HG02870 (cell line): ENCODE results near the gene CES3.
A peak's percentile ranks its signal among the peaks of the same experiment; 100 is the strongest.

Experiments
- ATAC-seq: cut with Tn5 transposase; IDR thresholded peaks from one replicate; pipeline ENCODE4 v1.9.1; 2021; ENCODE audit warnings: mild to moderate bottlenecking, moderate library complexity; ENCODE audit not compliant: unreplicated experiment

CES3 gene, protein sequence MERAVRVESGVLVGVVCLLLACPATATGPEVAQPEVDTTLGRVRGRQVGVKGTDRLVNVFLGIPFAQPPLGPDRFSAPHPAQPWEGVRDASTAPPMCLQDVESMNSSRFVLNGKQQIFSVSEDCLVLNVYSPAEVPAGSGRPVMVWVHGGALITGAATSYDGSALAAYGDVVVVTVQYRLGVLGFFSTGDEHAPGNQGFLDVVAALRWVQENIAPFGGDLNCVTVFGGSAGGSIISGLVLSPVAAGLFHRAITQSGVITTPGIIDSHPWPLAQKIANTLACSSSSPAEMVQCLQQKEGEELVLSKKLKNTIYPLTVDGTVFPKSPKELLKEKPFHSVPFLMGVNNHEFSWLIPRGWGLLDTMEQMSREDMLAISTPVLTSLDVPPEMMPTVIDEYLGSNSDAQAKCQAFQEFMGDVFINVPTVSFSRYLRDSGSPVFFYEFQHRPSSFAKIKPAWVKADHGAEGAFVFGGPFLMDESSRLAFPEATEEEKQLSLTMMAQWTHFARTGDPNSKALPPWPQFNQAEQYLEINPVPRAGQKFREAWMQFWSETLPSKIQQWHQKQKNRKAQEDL

DNA sequence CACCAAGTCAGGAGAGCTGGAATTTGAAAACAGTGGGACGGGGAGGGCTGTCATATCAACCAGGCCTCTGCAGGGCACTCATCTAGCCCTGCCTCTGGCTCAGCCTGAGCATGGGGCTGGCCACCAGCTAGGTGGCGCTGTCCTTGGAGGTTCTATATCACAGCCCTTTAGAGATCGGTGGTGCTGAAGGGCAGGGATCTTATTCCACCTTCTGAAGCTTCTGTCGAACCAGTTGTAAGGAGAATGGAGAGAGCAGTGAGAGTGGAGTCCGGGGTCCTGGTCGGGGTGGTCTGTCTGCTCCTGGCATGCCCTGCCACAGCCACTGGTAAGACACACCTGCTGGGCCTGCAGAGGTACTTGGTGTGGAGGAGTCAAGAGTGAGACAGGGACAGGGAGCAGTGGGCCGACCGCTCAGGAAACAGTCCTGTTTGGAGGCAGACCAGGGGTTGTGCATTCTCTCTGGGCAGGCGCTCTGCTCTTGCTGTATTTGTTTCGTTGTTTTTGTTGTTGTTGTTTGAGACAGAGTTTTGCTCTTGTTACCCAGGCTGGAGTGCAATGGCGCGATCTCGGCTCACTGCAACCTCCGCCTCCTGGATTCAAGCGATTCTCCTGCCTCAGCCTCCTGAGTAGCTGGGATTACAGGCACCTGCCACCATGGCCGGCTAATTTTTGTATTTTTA, at the start of gene CES3:
TSS of gene CES3 (plus strand) at position 202 of the 680 bp plus-strand sequence. CDS start at position 244, 42 bp downstream.
- peak; percentile 69 for ATAC-seq

DNA sequence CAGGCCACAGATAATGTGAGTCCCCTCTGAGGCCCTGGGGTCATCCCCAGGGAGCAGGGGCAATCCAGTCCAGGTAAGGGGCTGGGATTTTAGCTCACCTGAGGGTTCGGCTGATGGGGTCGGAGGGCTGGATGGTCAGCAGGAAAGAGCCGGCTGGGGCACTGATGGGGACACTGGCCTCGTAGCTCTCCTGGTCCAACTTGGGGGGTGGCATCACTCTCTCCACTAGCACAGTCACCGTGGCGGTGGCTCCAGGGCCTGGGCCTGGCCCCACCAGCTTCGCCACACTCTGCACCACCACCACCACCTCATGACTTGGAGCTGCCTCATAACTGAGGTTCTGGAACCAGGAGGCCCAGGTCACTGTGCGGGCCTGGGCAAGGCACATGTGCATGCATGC, 49.3 kb upstream of the CES3 start:
- no peak for ATAC-seq

DNA sequence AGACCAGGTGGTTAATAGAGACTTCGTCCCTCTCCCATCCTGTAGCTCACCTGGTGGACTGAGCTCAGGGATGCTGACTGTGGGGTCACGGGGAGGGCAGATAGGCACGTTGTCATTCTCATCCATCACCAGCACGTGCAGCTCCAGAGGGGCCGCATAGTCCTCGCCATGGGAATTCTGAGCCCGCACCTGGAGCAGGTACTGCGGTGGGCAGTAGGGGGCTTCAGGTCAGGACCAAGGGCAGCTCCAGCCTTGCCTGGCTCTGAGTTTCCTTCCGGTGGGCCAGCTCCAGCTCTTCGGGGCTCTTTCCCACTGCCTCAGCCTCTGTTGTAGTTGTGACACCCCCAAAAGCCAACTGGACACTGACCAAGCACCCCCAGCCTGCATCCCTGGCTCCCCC, 48.0 kb upstream of the CES3 start:
- no peak for ATAC-seq

DNA sequence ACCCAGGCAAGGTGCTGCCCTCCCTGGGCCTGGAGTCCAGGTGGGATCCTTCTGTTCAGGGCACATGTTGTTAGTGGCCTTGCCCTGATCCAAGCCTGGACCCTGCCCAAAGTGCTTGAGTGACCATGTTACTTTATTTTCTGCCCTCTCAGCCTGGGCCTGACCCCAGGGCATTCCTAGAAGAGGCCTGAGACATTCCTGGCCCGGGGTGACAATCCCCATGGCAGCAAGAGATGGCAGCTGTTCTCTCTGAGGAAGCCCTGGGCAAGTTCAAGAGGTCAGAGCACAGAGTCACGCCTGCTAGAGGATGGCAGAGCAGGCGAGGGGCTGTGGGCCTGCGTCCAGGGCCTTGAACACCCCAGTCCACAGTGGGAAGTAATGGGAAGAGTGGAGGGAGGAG, 47.4 kb upstream of the CES3 start:
- ATAC-seq, result no peak

DNA sequence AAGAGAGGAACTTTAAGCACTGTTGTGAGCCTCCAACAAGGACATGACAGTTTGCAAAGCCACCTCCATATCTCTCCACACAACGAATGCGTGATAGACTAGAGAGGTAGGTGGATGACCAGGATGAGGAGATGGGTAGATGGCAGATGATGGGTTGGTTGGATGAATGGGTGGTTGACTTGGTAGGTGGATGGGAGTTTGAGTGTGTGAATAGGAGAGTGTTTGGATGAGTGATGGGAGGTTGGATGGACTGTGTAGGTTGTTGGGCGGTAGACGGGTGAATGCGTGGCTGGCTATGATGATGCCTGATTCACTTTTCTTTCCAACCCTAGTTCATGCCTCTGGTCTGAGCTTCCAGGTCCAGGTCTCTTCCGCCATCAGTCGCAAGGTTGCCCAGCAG, 46.5 kb upstream of the CES3 start:
- no peak for ATAC-seq

DNA sequence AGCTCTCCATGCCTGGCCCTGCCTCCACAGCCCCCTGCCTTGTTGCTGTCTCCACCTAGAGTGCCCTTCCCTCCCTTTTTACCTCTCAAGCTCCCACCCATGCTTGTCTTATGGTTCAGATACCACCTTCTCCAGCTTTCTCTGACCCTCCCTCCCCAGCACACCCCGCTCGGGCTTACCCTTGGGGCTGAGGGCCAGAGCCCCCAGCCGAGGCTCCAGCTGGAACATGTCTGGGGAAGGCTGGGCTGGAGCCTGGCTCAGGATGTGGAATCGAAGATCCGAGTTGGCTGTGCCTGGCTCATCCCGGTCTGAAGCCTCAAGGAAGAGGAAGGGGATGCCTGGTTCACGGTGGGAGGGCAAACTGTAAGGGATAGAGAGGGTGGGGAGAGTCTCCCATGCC, 46.0 kb upstream of the CES3 start:
- no peak for ATAC-seq

DNA sequence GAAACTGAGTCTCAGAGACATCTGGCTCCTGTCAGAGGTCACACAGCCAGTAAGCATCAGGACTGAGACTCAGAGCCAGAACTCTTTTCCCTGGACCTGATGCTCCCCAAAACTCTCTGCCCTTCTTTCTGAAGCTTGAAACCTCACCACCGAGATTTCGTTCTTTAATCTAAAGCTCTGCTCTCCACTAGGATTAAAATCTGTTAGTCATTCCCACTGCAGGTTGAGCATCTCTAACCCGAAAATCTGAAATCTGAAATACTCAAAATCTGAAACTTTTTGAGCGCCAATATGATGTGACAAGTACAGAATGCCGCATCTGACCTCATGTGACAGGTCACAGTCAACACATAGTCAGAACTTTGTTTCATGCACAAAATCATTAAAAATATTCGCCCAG, 44.5 kb upstream of the CES3 start:
- ATAC-seq, result no peak

DNA sequence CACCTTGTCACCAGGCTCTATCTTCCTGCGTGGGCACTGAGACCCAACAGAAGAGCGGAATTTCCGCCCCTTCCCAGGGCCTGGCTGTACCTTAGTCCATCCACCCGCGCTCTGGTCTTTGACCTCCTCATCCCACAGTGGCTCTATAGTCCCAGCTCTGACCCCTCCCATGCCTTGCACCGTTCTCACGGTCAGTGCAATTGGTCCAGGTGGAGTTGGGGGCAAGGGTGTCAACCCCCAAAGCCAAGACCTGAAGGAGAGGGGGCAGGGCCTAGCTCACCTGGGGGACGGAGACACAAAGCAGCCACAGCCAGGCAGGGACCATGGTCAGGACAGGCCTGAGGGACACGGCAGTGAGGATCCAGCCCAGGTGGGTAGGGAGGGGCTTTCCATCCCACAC, 43.3 kb upstream of the CES3 start:
- ATAC-seq, result no peak

DNA sequence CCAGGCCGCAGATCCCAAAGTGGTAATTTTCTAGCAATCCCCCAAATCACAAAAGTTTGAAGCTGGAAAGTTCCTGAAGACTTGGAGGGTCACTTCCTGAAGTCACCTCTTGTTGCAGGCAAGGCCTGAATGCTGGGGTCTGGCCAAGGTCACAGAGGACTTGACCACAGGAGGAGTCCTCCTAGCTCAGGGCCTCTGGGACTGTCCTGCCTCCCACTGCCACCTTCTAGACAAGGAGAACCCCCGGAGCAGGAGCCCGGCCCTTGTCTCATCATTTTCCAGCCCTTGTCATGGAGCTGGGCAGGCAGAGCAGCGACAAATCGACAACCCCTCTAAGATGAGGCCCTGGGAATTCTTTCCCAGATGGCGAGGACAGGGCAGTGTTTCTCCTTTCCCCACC, 42.7 kb upstream of the CES3 start:
- ATAC-seq, result no peak

DNA sequence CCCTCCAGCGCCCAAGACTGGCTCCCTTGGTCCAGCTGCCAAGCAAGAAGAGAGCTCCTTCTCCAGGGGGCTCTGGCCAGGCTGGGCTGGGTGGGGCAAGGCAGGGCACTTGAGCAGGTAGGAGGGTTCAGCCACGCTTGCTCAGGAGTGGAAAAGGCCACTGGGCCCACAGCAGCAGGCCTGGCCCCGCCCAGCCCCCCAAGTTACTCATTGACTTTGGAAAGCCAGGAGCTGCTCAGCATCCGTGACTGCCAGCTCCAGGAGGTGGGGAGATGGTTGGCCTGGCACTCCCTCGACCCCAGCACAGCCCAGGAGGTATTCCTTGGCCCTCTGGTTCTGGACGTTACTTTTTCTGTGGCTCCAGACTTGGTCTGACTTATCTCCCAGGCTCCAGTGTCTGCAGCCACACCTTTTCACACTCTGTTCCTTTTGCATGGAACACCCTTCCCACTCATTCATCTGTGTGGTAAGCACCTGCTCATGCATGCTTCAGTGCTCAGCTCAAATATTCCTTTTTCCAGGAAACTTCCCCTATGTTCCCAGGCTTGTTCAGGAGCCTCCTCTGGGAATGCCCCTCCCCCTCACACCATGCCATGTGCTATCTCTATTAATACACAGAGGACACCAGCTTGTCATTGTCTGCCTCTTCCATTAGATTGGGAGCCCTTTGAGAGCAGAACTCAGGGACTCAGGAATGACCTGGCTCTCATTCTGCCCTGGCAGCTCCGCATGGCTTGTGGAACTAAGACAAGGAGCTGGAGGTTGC, 42.1 kb upstream of the CES3 start, which contains the start of gene CDH16:
TSS of gene CDH16 (minus strand) at position 83 of the 766 bp plus-strand sequence. CDS start 820 bp downstream, outside the sequence.
- no peak for ATAC-seq

DNA sequence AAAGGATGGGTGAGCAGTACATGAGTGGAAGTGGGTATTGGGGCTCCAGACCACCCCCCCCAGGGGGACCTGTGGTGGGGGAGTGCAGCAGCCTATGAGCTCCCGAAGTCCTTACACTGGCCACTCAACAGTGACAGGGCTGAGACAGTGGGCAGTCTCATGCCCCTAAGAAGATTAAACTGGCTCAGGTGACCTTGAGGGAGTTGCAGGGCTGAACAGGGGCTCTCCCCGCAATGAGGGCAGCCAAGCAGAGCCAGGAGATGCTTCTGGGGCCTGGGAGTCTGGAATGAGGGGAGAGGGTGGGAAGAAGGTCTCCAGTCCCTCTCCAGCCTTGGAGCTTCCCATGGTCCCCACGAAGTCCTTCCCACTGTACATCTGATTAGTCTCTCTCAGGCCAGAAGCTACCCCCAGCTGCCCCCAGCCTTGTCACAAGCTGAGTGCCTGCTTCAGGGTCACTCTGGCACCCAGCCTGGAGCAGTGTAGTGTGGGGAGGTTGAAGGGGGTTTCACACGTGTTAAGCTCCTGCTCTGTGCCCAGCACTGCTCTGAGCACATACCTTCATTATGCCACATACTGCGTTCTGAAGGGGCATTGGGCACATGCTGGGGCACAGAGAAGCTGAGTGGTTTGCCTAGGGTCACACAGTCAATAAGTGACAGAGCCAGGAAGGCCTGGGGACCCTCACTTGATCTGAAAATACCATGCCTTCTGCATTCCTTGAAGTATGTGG, 41.3 kb upstream of the CES3 start:
- no peak for ATAC-seq

DNA sequence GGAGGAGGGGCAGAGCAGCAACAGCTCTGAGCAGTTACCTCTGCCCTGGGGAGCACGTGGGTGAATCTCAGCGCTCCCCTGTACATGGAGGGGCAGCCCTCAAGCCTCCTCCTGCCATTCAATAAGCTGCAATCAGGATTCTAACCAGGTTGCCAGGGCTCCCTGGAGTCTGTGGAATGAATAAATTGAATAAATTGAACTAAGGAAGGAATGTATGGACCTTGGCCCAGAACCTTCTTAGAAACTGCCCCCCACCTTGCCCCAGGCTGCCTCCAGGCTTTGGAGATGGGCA, 40.8 kb upstream of the CES3 start:
- no peak for ATAC-seq

DNA sequence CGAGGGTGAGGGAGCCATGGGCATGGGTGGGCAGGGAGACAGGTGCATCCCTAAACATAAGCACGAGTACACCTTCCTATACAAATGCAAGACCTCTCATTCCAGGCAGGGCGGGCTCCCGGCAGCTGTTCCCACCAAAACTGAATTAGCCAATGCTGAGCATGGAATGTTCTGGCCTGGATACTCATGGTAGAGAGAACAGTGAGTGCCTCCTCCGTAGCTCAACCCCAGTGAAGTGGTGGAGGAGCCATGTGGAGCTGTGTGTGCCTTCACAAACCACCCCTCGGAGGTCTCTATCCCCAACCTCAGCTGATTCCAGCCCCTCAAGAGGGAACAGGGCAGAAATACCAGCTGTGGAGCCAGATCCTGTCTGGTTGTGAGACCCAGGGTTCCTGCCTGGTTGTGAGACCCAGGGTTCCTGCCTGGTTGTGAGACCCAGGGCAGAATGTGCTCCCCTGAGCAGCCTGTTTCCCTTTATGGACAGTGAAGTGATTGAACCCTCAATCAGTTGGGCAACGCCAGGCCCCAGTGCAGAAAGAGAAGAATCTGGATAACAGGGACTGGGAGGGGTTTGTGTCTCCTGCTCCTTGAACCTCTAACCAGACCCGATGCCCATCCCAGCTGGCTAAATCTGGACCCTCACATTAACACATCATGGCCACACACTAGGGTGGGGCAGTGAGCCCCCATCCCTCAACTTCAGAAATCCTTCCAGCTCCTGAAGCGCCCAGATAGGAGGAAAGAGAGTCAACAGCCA, 40.0 kb upstream of the CES3 start:
- no peak for ATAC-seq

DNA sequence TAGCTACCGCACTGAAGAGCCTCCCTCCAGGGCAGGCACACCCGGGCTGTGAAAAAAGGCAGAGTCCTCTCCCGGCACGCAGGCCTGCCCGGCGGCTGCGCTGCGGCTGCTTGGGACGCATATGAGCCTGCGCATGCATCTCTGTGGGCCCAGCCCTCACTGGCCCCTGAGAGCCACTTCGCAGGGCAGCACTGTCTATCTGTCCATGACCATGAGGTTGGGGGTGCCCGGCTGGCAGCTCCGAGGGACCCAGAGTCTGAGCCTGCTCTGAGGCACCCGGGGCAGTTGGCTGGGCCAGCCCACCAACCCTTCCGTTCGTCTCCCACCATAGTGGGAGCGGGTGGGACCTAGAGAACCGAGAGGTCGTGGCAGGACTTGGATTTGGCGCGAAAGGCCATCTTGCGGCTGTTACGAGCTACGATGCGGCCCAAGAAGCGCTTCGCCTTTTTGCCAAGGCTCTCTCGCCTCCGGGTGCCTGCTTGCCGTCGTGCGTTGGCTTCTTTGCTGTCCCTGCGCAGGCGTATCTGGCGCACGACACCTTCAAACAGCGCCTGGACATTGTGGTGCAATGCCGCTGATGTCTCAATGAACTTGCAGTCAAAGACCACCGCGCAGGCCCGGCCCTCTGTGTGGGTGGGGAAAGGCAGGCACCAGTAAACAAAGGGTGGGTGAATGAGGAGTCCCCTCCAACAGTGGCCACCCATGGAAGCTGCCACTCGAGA, 39.2 kb upstream of the CES3 start:
- ATAC-seq, result no peak

DNA sequence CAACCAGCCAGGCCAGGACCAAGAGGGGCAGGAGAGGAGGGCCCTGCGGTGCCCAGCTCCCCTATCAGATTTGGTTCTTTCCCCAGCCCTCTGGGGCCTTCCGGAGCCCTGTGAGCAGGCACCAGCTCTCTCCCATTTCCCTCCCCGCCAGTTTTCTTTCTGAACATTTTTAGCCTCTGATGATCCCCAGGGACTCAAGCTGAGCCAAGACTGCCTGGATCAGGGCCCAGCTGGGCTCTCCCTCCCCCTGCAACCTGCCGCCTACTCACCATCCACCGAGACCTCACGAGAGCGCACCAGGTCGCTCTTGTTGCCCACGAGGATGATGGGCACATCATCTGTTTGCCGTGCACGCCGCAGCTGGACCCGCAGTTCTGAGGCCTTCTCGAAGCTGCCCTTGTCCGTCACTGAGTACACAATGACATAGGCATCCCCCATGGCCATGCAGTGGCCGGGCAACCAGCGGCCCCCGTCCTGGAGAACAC, 37.8 kb upstream of the CES3 start:
- ATAC-seq, result no peak

DNA sequence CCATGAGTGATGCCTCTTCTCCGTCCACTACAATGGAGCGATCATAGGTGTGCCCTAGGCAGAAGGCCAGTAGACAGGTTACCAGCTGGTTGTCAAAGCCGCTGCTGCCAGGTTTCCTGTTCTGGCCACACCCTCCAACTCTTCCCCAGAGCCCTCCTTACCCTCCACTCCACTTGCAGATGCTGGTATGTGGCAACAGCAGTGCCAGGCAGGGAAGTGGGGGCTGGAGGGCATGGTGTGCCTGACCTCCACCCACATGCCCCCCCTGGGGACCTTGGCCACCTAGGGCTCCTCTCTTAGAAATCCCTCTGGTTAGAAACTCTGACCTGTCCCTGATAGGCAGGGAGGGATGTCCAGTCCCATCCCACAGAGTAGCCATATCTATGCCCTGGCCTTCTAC, 37.2 kb upstream of the CES3 start:
- no peak for ATAC-seq

DNA sequence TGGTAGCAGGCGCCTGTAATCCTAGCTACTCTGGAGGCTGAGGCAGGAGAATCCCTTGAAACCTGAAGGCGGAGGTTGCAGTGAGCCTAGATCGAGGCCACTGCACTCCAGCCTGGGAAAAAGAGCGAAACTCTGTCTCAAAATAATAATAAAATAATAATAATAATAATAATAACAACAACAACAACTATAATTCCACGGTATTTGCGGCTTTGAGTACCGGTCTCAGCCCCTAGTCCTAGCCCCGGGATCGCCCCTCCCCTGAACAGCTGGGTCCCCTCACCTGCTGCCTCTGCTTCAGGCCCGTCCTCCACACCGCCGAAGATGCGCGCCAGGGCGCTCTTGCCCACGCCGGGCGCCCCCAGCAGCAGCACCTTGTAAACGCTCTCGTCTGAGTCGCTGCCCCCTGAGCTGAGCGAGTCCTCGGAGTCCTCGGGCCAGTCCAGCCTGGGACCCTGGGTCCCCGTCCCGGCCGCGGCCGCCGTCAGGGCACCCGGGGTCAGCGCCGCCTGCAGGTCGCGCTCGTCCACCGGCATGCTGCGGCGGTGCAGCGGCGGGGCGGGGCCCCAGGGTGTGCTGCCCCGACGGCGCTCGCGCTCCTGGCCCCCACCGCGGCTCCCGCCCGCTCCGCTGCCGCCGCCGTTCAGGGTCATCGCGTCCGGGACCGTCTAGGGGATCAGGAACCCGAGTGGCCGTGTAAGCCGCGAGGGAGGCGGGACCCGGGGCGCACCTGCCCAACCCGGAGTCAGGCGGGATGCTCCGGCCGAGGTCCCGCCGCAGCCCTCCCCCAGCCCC, 36.3 kb upstream of the CES3 start:
- ATAC-seq, result no peak

DNA sequence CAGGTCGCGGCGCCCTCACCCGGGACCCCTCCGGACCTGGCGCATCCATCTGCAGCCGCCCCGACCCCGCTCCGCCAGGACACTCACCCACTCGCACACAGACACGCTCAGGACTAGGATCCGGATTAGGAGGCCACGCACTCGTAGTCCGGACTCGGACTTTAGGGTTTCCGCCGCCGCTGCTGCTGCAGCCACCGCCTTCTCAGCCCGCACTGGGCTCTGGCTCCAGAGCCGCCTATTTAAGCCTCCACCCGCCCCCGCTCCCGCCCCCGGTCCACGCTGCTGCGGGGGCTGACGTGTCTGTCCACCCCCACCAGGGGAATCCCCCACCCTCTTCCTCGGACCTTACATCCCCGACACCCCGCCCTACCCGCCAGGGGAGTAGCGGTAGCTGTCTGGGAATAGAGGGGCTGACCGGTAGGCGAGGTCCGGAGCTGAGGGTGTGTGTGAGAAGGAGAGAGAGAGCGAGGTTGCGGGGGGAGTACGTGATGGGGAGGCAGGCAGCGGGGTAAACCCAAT, 35.7 kb upstream of the CES3 start, which contains the start of gene RRAD:
TSS of gene RRAD (minus strand) at position 214 of the 519 bp plus-strand sequence. CDS start 356 bp downstream, outside the sequence.
- no peak for ATAC-seq
